ENCODE results near the gene OGG1. TPM values are rescaled to one million over a fixed set of nuclear protein-coding genes. Genes with fewer than 3 reads are reported as not detected.
A peak's percentile ranks its signal among the peaks of the same experiment; 100 is the strongest.

OGG1 gene
- total and polyA plus RNA-seq, 9 of the 15 experiments (the other 6 are each of a cell fraction or from before 2014, with no cell fraction given) = 6.6 to 33.0 (median 24.4) TPM

- Histone ChIP-seq H3K36me3 (ENCODE audit: control insufficient read depth, insufficient read depth, low read length) (peaks cover 89% of the 10 kb centered on the region), H3K4me3 (no peak overlapping the region)
Observed at GRCh38 chr3:9736831-9737230, 12.9 kb upstream of the OGG1 start.

More at GRCh38 chr3:9736831-9737230, 12.9 kb upstream of the OGG1 start:
- H3K9me1 ChIP-seq (ENCODE audit: control insufficient read depth, insufficient read depth, low read length) = no peaks in the 10 kb centered on the region
- DNase-seq (ENCODE audit: extremely low read depth in 1 of 4, low spot score in 3 of 4) (no peak), FAIRE-seq (no peak), ATAC-seq (no peak)
- H3K4me1 ChIP-seq (replicated peaks in 1 of 2; ENCODE audit: control insufficient read depth in 2 of 2, insufficient read depth in 2 of 2, low read length in 2 of 2) = peaks cover 12 to 21% of the 10 kb centered on the region in 2 experiments; a peak in 4 of 5 replicates
- no peak overlapping the region for H2AFZ ChIP-seq (ENCODE audit: low read depth, low read length)
- ChIA-PET POLR2A (interaction anchor here (0.5 to 3.6 kb wide), 11 partner anchors 10 to 547 kb away, joined by 3 to 58 read pairs (median 3); partner anchors contain the start of gene OGG1), CTCF (ENCODE audit: low intra/inter-chr PET ratio) (no interaction called here)
- intact Hi-C loops (cut with micrococcal nuclease) = no loop called here
- H3K9me3 ChIP-seq (replicated peaks; ENCODE audit: control insufficient read depth, insufficient read depth, low read depth, low read length) = no peaks in the 10 kb centered on the region
- H3K27ac ChIP-seq (ENCODE audit: extremely low read depth, low read depth, low read length) = no peak overlapping the region
- H4K20me1 ChIP-seq (replicated peaks; ENCODE audit: control insufficient read depth, insufficient read depth, low read length) = peaks cover 23% of the 10 kb centered on the region
- no TSS peak for BruUV-seq (replicated peaks)
- H3K9ac ChIP-seq (ENCODE audit: insufficient read depth in 1 of 2, low read depth in 2 of 2, low read length in 2 of 2) = no peak overlapping the region
- TF ChIP-seq ZNF274 (IDR thresholded peaks at IDR 0.05; ENCODE audit: borderline replicate concordance, low read depth, low read length) (no peak), CEBPB (tag; IDR thresholded peaks at IDR 0.05) (no peak), ETV1 (tag; conservative IDR thresholded peaks at IDR 0.05; ENCODE audit: low read depth) (no peak), NFYB (IDR thresholded peaks at IDR 0.05; ENCODE audit: extremely low read depth, insufficient read length) (no peak), MTA2 (IDR thresholded peaks at IDR 0.05; ENCODE audit: low read depth) (no peak), ATF3 (IDR thresholded peaks at IDR 0.05) (0 out of 2 replicates have a peak, but pooled peaks have one; percentile 12), ATF3 (CRISPR knock-in tag; conservative IDR thresholded peaks at IDR 0.05) (no peak), SAP30 (IDR thresholded peaks at IDR 0.05; ENCODE audit: borderline replicate concordance, insufficient read depth, low read depth, low read length, poor library complexity, severe bottlenecking) (no peak)
- no peak overlapping the region for H3K4me2 ChIP-seq (ENCODE audit: insufficient read depth, low read length)
- in situ Hi-C loops (cut with MboI) = no loop called here
- no peaks in the 10 kb centered on the region for H3K27me3 ChIP-seq (ENCODE audit: control insufficient read depth in 2 of 2, insufficient read depth in 2 of 2, low read length in 2 of 2)
- H3K79me2 ChIP-seq (ENCODE audit: control insufficient read depth, insufficient read depth, low read length) = peaks cover 51% of the 10 kb centered on the region
- 67% methylated on average over 2 of the region's 2 CpGs for WGBS (ENCODE audit: insufficient coverage, low coverage, missing lambda C conversion rate)
